Adrenal gland (tissue), 5 donors: Measurements from ENCODE around the gene LIMS1.

ENCODE experiments used
- POLR2A ChIP-seq, 2 donors: fragments of 450-650 bp; IDR thresholded peaks; one replicate each; pipeline ENCODE4 v1.6.1; 2017; ENCODE audit warnings: antibody characterized with exemption in 2 of 2, mild to moderate bottlenecking in 2 of 2, moderate library complexity in 1 of 2
- TF ChIP-seq, protein P1 (sequence below), 6 experiments: fragments of 450-650 bp in 4 of 6; fragments of 200-600 bp in 2 of 6; sonication (generic) in 1 of 6; IDR thresholded peaks; 1 replicate in 5 of 6; 2 replicates in 1 of 6; pipeline versions ENCODE4 v1.5.1 to v1.8.0; 2016 to 2021; ENCODE audit warnings: antibody characterized with exemption in 6 of 6, mild to moderate bottlenecking in 2 of 6, moderate library complexity in 1 of 6
- donor health status: DM: no; HTN: no; CAD: no.

- TF ChIP-seq POLR2A (IDR thresholded peaks at IDR 0.05) = no peak
- TF ChIP-seq, protein P1, sequence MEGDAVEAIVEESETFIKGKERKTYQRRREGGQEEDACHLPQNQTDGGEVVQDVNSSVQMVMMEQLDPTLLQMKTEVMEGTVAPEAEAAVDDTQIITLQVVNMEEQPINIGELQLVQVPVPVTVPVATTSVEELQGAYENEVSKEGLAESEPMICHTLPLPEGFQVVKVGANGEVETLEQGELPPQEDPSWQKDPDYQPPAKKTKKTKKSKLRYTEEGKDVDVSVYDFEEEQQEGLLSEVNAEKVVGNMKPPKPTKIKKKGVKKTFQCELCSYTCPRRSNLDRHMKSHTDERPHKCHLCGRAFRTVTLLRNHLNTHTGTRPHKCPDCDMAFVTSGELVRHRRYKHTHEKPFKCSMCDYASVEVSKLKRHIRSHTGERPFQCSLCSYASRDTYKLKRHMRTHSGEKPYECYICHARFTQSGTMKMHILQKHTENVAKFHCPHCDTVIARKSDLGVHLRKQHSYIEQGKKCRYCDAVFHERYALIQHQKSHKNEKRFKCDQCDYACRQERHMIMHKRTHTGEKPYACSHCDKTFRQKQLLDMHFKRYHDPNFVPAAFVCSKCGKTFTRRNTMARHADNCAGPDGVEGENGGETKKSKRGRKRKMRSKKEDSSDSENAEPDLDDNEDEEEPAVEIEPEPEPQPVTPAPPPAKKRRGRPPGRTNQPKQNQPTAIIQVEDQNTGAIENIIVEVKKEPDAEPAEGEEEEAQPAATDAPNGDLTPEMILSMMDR (IDR thresholded peaks at IDR 0.05) = no peak
These were observed 166.9 kb downstream of the LIMS1 start for GRCh38 chr2:108701208-108701607.
